Aorta (tissue), 5 donors: ENCODE results near the gene RPS18. TPM values are rescaled to one million over a fixed set of nuclear protein-coding genes. Genes with fewer than 3 reads are reported as not detected.
"Not testable (repeated sequence)": the region's sequence is repeated elsewhere in the genome, so short reads cannot be mapped to it uniquely, and the experiment has no call there.

ENCODE experiments used
- ATAC-seq: fragments of 200-7000 bp; cut with Tn5 transposase; one replicate; pipeline ENCODE4 v1.9.1; 2022; ENCODE audit warnings: moderate library complexity; ENCODE audit not compliant: low FRiP score
- DNase-seq, 2 donors: peaks; one replicate each; pipeline ENCODE4 v3.0.0-alpha.2; 2020
- H3K27ac ChIP-seq, 2 donors: one replicate each; pipeline ENCODE4 v1.5.1; 2013; ENCODE audit warnings: low read length in 2 of 2, mild to moderate bottlenecking in 2 of 2, moderate library complexity in 2 of 2, control low read depth in 1 of 2, inconsistent platforms in 1 of 2, low read depth in 1 of 2
- H3K27me3 ChIP-seq, 2 donors: one replicate each; pipeline ENCODE4 v1.6.1; 2013; ENCODE audit warnings: control low read depth in 1 of 2, low read length in 1 of 2, mild to moderate bottlenecking in 1 of 2, moderate library complexity in 1 of 2; ENCODE audit not compliant: insufficient read depth in 2 of 2, control insufficient read depth in 1 of 2
- H3K36me3 ChIP-seq, 2 donors: one replicate each; pipeline ENCODE4 v1.6.1; 2013; ENCODE audit warnings: control low read depth in 1 of 2, low read length in 1 of 2, mild to moderate bottlenecking in 1 of 2; ENCODE audit not compliant: insufficient read depth in 2 of 2, control insufficient read depth in 1 of 2
- H3K4me1 ChIP-seq, 2 donors: one replicate each; pipeline ENCODE4 v1.6.1; 2013; ENCODE audit warnings: low read length in 2 of 2, control low read depth in 1 of 2, mild to moderate bottlenecking in 1 of 2, moderate library complexity in 1 of 2; ENCODE audit not compliant: insufficient read depth in 2 of 2, control insufficient read depth in 1 of 2
- H3K4me3 ChIP-seq, 2 donors: one replicate each; pipeline ENCODE4 v1.5.1; 2013; ENCODE audit warnings: low read length in 2 of 2, control low read depth in 1 of 2, mild to moderate bottlenecking in 1 of 2
- H3K9me3 ChIP-seq: one replicate; pipeline ENCODE4 v1.6.1; 2013; ENCODE audit warnings: mild to moderate bottlenecking, low read length; ENCODE audit not compliant: control insufficient read depth
- WGBS, 2 donors: extraction: QIAGEN DNeasy Blood & Tissue Kit; methylation state at CpG; one replicate each; pipeline ENCODE4 v1.1.7; 2013; 5-methylcytosine and 5-hydroxymethylcytosine counted together
- intact Hi-C, 2 donors: fragments of 100-400 bp; cut with DNase I; formaldehyde crosslinking; loops; one replicate each; pipeline versions ENCODE4 v1.14.2 to v1.15.0; 2022
- long read RNA-seq, 2 donors: library from polyadenylated mRNA; unstranded; transcript quantifications; one replicate each; pipeline ENCODE4 v2.0.0, GENCODE V29; 2020 to 2021
- polyA plus RNA-seq, 2 donors: library from polyadenylated mRNA; stranded (reverse); fragments of 200-250 nt; gene quantifications; one replicate each; pipeline ENCODE4 v1.2.3, GENCODE V29; 2013
- total RNA-seq, 2 donors: library from RNA; stranded (reverse); fragmentation: NEBNext Ultra II Directional; extraction: Animal tissue kit (Norgen Biotek cat#: 25700); gene quantifications; one replicate each; pipeline ENCODE4 v1.2.1, GENCODE V29; 2021
- donor health status: healthy with polysubstance abuse.
- donor health status: Bipolar disorder and iron deficiency.
- donor health status: DM: no; HTN: no; CAD: no.
- donor health status: DM: no; HTN: no; CAD: no.
- donor health status: DM: yes; HTN: yes; CAD: no.

RPS18 gene
- total RNA-seq (1,000 to 10,000 TPM; 1,497 to 1,720 TPM), polyA plus RNA-seq (1,000 to 10,000 TPM; 4,066 to 5,431 TPM)
- long read RNA-seq, donor 1, transcript RPS18-230 (6 exons, 613 nt) = major isoform, 108 of 124 reads
- long read RNA-seq, donor 1, transcript RPS18-236 (5 exons, 996 nt) = minor isoform, 5 of 124 reads
- long read RNA-seq, donor 1, partial matches to known transcripts = 10 of 124 reads
- long read RNA-seq, donor 1, other reads (novel, unspliced or antisense) = 0 of 124 reads
- long read RNA-seq, donor 2, transcript RPS18-230 (6 exons, 613 nt) = major isoform, 228 of 240 reads
- long read RNA-seq, donor 2, partial matches to known transcripts = 3 of 240 reads
- long read RNA-seq, donor 2, other reads (novel, unspliced or antisense) = 7 of 240 reads

DNA sequence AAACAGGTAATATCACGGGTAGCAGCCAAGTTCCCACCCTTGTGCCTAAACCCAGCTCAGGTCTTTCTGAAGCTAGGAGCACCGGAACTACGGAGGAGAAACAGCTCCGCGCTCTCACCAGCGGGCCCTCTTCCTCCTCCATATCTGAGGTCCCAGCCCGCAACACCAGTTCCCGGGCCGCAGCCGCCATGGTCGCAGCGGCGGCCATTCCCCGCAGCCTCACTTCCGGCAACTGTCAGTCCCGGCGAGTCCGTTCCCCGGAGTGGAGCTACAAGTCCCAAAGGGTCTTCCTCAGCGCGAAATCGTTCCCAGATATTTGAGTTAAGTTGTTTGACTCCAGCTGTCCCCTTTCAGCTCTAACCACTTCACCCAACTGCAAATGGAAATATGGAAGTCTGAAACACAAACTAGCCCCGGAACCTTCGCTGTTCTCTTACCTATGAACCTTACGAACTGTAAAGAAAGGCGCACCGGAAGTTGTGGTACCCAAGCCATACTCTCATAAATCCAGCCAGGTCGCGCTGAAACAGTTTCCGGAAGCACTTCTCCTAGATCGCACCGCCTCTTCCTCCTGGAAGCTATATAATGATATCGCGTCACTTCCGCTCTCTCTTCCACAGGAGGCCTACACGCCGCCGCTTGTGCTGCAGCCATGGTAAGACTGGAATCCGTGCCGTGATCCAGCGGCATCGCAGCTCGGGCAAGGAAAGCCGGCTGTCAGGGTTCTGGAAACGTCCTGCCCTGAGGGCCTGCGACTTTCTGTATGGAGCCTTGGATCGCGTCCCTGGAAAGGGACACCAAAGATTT, at the start of gene RPS18, which contains the start of gene VPS52:
RPS18 (plus strand) TSS at position 608 of the 807 bp plus-strand sequence; CDS start at position 653, 45 bp downstream.
VPS52 (minus strand) TSS at position 409 of the 807 bp plus-strand sequence; CDS start at position 208, 201 bp downstream.
- Histone ChIP-seq H3K27ac (peak within 1 kb of the TSS; percentile 67 to 68), H3K9me3 (no peaks in the 10 kb centered on the region), H3K4me3 (peak within 1 kb of the TSS; percentile 63 to 84), H3K4me1 (no peaks in the 10 kb centered on the region), H3K27me3 (no peaks in the 10 kb centered on the region), H3K36me3 (peaks cover 0 to 3% of the 10 kb centered on the region in 2 donors)
- intact Hi-C loops = no loop called here
- ATAC-seq (peak; percentile 96), DNase-seq (peak; percentile 93 to 95)
- whole genome bisulfite sequencing, 2 donors = 0% methylated on average over 48 of the region's 48 CpGs

DNA sequence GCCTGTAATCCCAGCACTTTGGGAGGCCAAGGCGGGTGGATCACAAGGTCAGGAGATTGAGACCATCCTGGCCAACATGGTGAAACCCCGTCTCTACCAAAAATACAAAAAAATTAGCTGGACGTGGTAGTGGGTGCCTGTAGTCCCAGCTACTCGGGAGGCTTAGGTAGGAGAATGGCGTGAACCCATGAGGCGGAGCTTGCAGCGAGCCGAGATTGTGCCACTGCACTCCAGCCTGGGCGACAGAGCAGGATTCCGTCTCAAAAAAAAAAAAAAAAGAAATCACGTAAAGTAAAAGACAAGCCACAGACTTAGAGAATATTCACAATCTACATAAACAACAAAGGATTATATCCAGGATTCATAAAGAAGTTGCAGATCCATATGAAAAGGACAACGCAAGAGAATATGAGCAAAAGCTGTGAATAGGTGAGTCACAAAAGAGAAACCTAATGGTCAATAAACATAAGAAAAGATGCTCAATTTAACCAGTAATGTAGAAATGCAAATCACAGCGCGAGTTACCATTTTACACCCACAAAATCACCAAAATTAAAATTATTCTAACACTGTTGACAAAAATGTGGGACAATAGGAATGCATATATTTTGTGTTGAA, 45.3 kb upstream of the RPS18 start:
- H3K36me3 ChIP-seq, DNase-seq, H3K4me3 ChIP-seq, ATAC-seq, intact Hi-C loops, H3K27me3 ChIP-seq, H3K9me3 ChIP-seq, H3K27ac ChIP-seq, H3K4me1 ChIP-seq: not testable (repeated sequence)
- 39 to 44% methylated on average over 14 of the region's 14 CpGs for WGBS, 2 donors

DNA sequence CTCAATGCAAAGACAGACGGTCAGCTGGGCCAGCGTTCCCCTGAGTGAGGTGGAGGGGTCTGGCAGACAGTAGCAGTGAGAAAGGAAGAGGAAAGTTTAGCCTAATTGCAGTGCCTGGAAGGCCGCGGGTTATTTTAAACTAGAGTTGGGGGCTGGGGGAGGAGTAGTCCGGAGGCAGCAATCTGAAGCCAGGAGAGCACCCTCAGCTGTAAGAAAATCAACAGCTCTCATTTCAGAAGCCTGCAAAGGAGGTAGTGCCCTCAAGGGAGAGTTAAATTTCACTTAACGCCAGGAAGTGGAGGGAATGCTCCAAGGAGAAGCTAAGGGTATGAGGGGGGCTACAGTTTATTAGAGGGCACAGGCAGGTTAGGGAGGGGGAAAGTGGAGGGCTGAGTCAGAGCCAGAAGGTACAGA, 36.6 kb upstream of the RPS18 start:
- no peak for DNase-seq

DNA sequence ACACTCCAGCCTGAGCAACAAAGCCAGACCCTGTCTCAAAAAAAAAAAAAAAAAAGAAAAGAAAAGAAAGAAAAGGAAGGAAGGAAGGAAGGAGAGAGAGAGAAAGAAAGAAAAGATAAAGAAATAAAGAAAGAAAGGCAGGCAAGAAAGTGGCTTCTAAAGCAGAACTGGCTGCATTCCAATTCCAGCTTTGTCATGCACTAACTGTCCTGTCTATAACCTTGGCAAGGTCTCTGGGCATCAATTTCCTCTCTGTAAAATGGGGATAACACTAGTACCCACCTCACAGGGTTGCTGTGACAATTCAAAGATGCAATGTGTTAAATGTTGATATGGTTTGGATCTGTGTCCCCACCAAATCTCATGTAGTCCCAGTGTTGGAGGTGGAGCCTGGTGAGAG, 35.5 kb upstream of the RPS18 start:
- Histone ChIP-seq H3K9me3 (peaks cover 1% of the 10 kb centered on the region), H3K4me3 (no peak overlapping the region), H3K36me3 (no peaks in the 10 kb centered on the region), H3K27ac (no peak overlapping the region), H3K27me3 (peaks cover 0 to 2% of the 10 kb centered on the region in 2 donors), H3K4me1 (no peaks in the 10 kb centered on the region)
- DNase-seq (no peak), ATAC-seq (no peak)
- intact Hi-C loops = no loop called here

More for the DNA sequence above, 36.6 kb upstream of the RPS18 start:
- intact Hi-C loops = no loop called here
- peaks cover 1% of the 10 kb centered on the region for H3K9me3 ChIP-seq
- H3K27me3 ChIP-seq = peaks cover 0 to 2% of the 10 kb centered on the region in 2 donors
- 8 to 9% methylated on average over 6 of the region's 6 CpGs for WGBS, 2 donors
- H3K27ac ChIP-seq = no peak overlapping the region
- H3K4me3 ChIP-seq = no peak overlapping the region
- ATAC-seq = no peak
- H3K36me3 ChIP-seq = no peaks in the 10 kb centered on the region
- H3K4me1 ChIP-seq = no peaks in the 10 kb centered on the region

DNA sequence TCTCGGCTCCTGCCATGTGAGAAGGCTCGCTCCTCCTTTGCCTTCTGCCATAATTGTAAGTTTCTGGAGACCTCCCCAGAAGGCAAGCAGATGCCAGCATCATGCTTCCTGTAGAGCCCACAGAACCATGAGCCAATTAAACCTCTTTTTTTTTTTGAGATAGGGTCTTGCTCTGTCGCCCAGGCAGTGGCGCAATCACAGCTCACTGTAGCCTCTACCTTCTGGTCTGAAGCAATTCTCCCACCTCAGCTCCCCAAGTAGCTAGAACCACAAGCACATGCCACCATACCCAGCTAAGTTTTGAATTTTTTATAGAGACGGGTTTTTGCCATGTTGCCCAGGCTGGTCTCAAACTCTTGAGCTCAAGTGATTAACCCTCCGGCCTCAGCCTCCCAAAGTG, 35.0 kb upstream of the RPS18 start:
- H3K4me3 ChIP-seq = no peak overlapping the region
- peaks cover 1% of the 10 kb centered on the region for H3K9me3 ChIP-seq
- ATAC-seq (no peak), DNase-seq (no peak)
- H3K27me3 ChIP-seq = peaks cover 0 to 2% of the 10 kb centered on the region in 2 donors
- H3K36me3 ChIP-seq = no peaks in the 10 kb centered on the region
- WGBS, 2 donors = 86 to 89% methylated on average over 6 of the region's 6 CpGs
- H3K4me1 ChIP-seq = no peaks in the 10 kb centered on the region
- intact Hi-C loops = no loop called here
- no peak overlapping the region for H3K27ac ChIP-seq

DNA sequence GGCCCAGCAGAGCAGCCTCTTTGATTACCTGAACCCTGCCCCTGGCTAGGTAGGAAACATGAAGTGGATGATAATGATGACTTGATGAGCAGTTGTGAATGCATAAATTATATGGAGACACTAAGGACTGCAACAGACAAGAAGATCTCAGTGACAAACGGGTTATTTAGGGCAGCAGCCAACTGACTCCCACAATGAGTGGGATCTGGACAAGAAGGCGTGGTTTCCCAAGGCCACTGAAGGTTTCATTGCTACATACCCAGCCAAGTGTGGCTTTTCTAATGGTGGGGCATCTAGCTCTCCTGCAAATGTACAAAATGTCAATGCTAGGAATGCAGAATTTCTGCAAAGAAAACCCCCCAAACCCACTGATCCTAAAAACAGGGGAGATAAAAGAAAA, 34.1 kb upstream of the RPS18 start:
- Histone ChIP-seq H3K36me3 (no peaks in the 10 kb centered on the region), H3K4me3 (no peak overlapping the region), H3K9me3 (peaks cover 1% of the 10 kb centered on the region), H3K4me1 (no peaks in the 10 kb centered on the region), H3K27me3 (peaks cover 0 to 2% of the 10 kb centered on the region in 2 donors), H3K27ac (no peak overlapping the region)
- no peak for DNase-seq
- intact Hi-C loops = no loop called here
- WGBS, 2 donors = 71 to 72% methylated on average over 2 of the region's 2 CpGs
- ATAC-seq = no peak

DNA sequence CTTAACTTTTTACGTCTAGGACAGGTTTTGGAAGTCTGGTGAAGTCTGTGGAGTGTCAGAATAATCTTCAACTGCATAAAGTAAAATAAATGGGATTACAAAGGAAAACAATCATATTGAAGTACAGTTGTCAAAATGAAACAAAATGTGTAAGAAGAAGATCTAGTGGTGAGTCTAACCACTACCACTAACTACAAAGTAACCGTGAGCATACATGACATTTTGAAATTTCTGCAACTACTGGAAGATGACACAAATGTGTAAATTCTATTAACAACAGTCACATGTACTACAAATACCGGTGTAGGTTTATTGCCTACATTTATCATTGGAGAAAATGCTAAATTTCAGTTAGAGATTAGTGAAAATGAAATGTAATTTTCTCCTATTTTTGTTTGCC, 29.9 kb upstream of the RPS18 start:
- Histone ChIP-seq H3K4me3 (no peak overlapping the region), H3K27ac (no peak overlapping the region), H3K9me3 (peaks cover 1% of the 10 kb centered on the region), H3K4me1 (no peaks in the 10 kb centered on the region), H3K27me3 (peaks cover 0 to 2% of the 10 kb centered on the region in 2 donors), H3K36me3 (no peaks in the 10 kb centered on the region)
- DNase-seq (no peak), ATAC-seq (no peak)
- WGBS, 2 donors = 58% methylated on average over 3 of the region's 3 CpGs
- intact Hi-C loops = no loop called here

DNA sequence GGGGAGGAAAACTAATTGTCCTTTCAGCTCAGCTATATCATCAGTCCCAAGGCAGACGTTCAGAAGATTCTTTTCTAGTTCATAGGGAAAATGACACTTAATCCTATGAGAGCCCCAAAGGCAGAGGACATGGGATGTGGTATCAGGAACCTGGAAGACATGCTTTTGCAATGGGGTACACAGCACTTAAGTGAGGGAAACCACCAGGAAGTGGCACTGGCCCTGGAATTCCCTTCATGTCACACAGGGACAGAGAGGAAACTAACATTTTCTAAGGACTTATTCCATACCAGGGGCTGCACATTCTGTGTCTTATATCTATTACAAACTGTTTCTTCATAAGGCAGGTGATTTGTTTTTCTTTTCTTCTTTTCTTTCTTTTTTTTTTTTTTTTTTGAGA, 28.4 kb upstream of the RPS18 start:
- intact Hi-C loops = no loop called here
- Histone ChIP-seq H3K9me3 (peaks cover 1% of the 10 kb centered on the region), H3K4me1 (no peaks in the 10 kb centered on the region), H3K27me3 (peaks cover 0 to 2% of the 10 kb centered on the region in 2 donors), H3K4me3 (no peak overlapping the region), H3K36me3 (no peaks in the 10 kb centered on the region), H3K27ac (no peak overlapping the region)
- DNase-seq (no peak), ATAC-seq (no peak)
- 41 to 46% methylated on average over 1 of the region's 1 CpG for WGBS, 2 donors
